Testis (tissue), 3 donors: ENCODE measurements around the gene NFKB1. TPM values are rescaled to one million over a fixed set of nuclear protein-coding genes. Genes with fewer than 3 reads are reported as not detected.

Experiments used
- DNase-seq: peaks from one replicate; pipeline ENCODE4 v3.0.0-alpha.2; 2019
- H3K27ac ChIP-seq, 2 donors: fragments of 200-600 bp; sonication (generic); one replicate each; pipeline ENCODE4 v1.5.1; 2019
- H3K27me3 ChIP-seq: fragments of 200-600 bp; sonication (generic); one replicate; pipeline ENCODE4 v1.5.1; 2019
- H3K36me3 ChIP-seq: fragments of 200-600 bp; sonication (generic); one replicate; pipeline ENCODE4 v1.5.1; 2017; ENCODE audit warnings: low read depth; ENCODE audit errors: missing control alignments
- H3K4me1 ChIP-seq: fragments of 200-600 bp; sonication (generic); one replicate; pipeline ENCODE4 v1.5.1; 2019
- H3K4me3 ChIP-seq, 2 donors: fragments of 200-600 bp; sonication (generic); one replicate each; pipeline ENCODE4 v1.5.1; 2017 to 2019
- H3K9me3 ChIP-seq: fragments of 200-600 bp; sonication (generic); one replicate; pipeline ENCODE4 v1.5.1; 2017
- POLR2A ChIP-seq: fragments of 450-650 bp; IDR thresholded peaks from one replicate; pipeline ENCODE4 v1.6.1; 2017; ENCODE audit warnings: antibody characterized with exemption, mild to moderate bottlenecking, moderate library complexity
- WGBS, 2 donors: methylation state at CpG; one replicate each; pipeline ENCODE4 v1.1.5; 2018; 5-methylcytosine and 5-hydroxymethylcytosine counted together
- intact Hi-C: fragments of 100-400 bp; cut with DNase I; formaldehyde crosslinking; loops from one replicate; pipeline ENCODE4 v1.15.1; 2023; ENCODE audit warnings: low total_unique reads
- polyA plus RNA-seq: library from polyadenylated mRNA; stranded (reverse); fragments of 350-450 nt; fragmentation: Illumina TruSeq; extraction: RNeasy Lipid Tissue Mini Kit (QIAGEN cat#74804); gene quantifications from one replicate; pipeline ENCODE4 v1.2.3, GENCODE V29; 2014; ENCODE audit warnings: low read depth, low replicate concordance; ENCODE audit not compliant: insufficient read depth
- total RNA-seq, 2 donors: library from RNA; depleted of rRNA; stranded (reverse); fragments of >200 nt; gene quantifications; one replicate each; pipeline ENCODE4 v1.2.3, GENCODE V29; 2016
- TF ChIP-seq, protein P1 (sequence below), 3 experiments: fragments of 450-650 bp in 2 of 3; fragments of 200-600 bp in 1 of 3; sonication (generic) in 1 of 3; IDR thresholded peaks; one replicate each; pipeline ENCODE4 v1.5.1; 2016 to 2019; ENCODE audit warnings: antibody characterized with exemption in 3 of 3, mild to moderate bottlenecking in 2 of 3, moderate library complexity in 1 of 3

Gene NFKB1
- total and polyA plus RNA-seq, 3 donors from 2014 or later, result 22.2 to 27.4 (median 24.6) TPM

DNA sequence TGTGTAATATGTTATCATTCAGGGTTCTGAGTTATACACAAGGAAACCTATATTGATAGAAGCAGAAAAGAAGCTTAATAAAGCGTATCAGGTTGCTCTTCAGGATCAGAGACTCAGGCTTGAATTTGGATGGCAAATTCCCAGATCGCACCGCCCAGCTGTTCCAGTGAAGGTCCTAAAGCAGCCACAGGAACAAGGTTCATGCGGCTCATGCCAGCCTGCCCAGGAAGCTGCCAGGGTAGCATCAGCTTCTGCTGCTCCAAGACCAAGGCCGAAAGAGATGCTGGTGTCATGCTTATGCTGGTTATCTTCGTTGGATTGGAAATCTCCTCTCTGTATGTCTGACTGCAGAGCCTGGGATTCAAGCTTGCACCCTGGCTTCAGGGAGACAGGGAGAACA, 131.9 kb downstream of the NFKB1 start:
- Histone ChIP-seq H3K27ac (no peak overlapping the region), H3K4me3 (no peak overlapping the region), H3K4me1 (no peaks in the 10 kb centered on the region), H3K27me3 (no peaks in the 10 kb centered on the region), H3K9me3 (no peaks in the 10 kb centered on the region), H3K36me3 (no peaks in the 10 kb centered on the region)
- no peak for DNase-seq
- TF ChIP-seq, protein P1, sequence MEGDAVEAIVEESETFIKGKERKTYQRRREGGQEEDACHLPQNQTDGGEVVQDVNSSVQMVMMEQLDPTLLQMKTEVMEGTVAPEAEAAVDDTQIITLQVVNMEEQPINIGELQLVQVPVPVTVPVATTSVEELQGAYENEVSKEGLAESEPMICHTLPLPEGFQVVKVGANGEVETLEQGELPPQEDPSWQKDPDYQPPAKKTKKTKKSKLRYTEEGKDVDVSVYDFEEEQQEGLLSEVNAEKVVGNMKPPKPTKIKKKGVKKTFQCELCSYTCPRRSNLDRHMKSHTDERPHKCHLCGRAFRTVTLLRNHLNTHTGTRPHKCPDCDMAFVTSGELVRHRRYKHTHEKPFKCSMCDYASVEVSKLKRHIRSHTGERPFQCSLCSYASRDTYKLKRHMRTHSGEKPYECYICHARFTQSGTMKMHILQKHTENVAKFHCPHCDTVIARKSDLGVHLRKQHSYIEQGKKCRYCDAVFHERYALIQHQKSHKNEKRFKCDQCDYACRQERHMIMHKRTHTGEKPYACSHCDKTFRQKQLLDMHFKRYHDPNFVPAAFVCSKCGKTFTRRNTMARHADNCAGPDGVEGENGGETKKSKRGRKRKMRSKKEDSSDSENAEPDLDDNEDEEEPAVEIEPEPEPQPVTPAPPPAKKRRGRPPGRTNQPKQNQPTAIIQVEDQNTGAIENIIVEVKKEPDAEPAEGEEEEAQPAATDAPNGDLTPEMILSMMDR (IDR thresholded peaks at IDR 0.05), result no peak
- TF ChIP-seq POLR2A, result no peak
- 72 to 76% methylated on average over 6 of the region's 6 CpGs for WGBS, 2 donors
- intact Hi-C loops, result no loop called here

DNA sequence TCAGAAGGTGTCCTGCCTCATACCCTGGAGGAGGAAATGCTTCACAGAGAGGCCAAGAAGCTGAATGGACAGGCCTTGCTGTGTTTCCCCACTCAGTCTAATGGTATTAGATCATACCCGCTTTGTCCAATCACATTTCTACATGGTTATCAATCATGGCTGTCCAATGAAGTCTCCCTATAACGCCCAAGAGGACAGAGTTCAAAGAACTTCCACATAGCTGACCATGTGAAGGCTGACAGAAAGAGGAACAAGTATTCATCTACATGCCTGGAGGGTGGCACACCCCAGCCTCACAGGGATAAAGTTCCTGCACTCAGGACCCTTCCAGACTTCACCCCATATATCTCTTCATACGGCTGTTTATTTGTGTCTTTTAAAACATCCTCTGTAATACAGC, 136.2 kb downstream of the NFKB1 start:
- H3K4me3 ChIP-seq, result no peak overlapping the region
- no peaks in the 10 kb centered on the region for H3K4me1 ChIP-seq
- H3K9me3 ChIP-seq, result no peaks in the 10 kb centered on the region
- TF ChIP-seq, protein P1 (IDR thresholded peaks at IDR 0.05), result no peak
- no peak for TF ChIP-seq POLR2A
- no peak for DNase-seq
- WGBS, 2 donors, result 76 to 79% methylated on average over 3 of the region's 3 CpGs
- no peak overlapping the region for H3K27ac ChIP-seq
- no peaks in the 10 kb centered on the region for H3K27me3 ChIP-seq
- intact Hi-C loops, result no loop called here
- H3K36me3 ChIP-seq, result no peaks in the 10 kb centered on the region

DNA sequence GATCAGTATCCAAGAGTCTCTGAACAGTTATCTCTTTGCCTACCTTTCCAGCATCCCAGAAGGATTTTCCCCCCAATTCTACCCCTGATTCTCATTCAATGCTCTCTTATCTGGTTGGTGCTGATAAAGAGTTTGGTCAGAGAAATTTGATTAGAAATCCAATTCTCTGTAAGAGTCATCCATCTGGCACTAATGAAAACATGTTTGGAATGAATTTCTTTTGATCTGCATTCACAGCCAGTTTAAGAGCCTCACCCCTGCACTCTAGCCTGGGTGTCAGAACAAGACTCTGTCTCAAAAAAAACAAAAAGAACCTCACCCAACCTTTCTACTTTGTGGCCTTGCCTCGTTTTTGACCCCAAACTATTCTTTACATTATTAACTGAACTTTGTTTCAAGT, 137.5 kb downstream of the NFKB1 start:
- intact Hi-C loops, result no loop called here
- no peak for DNase-seq
- H3K36me3 ChIP-seq, result no peaks in the 10 kb centered on the region
- H3K9me3 ChIP-seq, result no peaks in the 10 kb centered on the region
- H3K27ac ChIP-seq, result no peak overlapping the region
- TF ChIP-seq POLR2A, result no peak
- TF ChIP-seq, protein P1 (IDR thresholded peaks at IDR 0.05), result no peak
- H3K27me3 ChIP-seq, result no peaks in the 10 kb centered on the region
- H3K4me3 ChIP-seq, result no peak overlapping the region
- WGBS, 2 donors, result 76 to 80% methylated on average over 1 of the region's 1 CpG
- H3K4me1 ChIP-seq, result no peaks in the 10 kb centered on the region

DNA sequence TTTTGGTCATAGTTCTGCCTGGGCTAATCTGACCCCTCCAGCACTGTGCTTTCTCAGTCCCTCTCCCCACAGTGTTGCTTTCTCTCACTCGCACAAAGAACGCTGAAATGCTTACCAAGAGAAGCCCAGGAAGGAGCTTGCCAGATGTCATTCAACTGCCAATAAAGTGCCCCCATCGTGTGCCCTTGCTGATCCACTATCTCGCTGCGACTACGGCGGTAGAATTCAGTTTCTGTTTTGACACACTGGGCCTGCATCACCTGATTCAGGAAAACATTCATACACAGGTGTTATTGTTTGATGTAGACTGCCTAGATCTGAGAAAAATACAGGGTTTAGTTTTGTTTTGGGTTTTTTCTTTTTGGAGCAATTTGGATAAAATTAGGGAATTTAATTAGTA, 138.4 kb downstream of the NFKB1 start:
- Histone ChIP-seq H3K4me1 (no peaks in the 10 kb centered on the region), H3K27ac (no peak overlapping the region), H3K9me3 (no peaks in the 10 kb centered on the region), H3K4me3 (no peak overlapping the region), H3K36me3 (no peaks in the 10 kb centered on the region), H3K27me3 (no peaks in the 10 kb centered on the region)
- intact Hi-C loops, result no loop called here
- 94 to 98% methylated on average over 7 of the region's 7 CpGs for WGBS, 2 donors
- no peak for TF ChIP-seq POLR2A
- TF ChIP-seq, protein P1 (IDR thresholded peaks at IDR 0.05), result no peak
- no peak for DNase-seq

DNA sequence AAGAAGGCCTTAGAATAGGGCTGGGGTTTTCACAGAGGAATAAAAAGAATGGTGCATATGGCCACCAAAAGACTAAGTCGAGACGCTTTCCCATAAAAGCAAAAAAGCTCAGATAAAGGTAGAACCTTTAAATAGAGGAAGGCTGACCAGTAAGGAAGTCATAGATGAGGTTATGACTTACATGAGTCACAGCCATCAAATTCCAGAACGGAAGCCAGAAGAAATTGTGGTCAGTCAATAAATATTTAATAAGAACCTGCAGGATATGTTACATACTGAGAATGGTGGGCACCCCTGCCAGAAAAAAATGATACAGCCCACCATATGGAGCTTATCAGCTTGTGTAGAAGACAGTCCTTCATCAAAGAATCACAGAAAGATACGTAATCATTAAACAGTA, 139.5 kb downstream of the NFKB1 start:
- intact Hi-C loops, result no loop called here

More for the DNA sequence above, 139.5 kb downstream of the NFKB1 start:
- no peak for DNase-seq
- Histone ChIP-seq H3K9me3 (no peaks in the 10 kb centered on the region), H3K4me3 (no peak overlapping the region), H3K36me3 (no peaks in the 10 kb centered on the region), H3K4me1 (no peaks in the 10 kb centered on the region), H3K27me3 (no peaks in the 10 kb centered on the region), H3K27ac (no peak overlapping the region)
- TF ChIP-seq POLR2A, result no peak
- TF ChIP-seq, protein P1 (IDR thresholded peaks at IDR 0.05), result no peak
- 90 to 95% methylated on average over 4 of the region's 4 CpGs for WGBS, 2 donors
